Esophagus squamous epithelium (tissue), 4 donors: ENCODE results near the gene CCR5.

Experiments used
- CTCF ChIP-seq, 6 experiments: fragments of 450-650 bp in 4 of 6; fragments of 200-600 bp in 2 of 6; sonication (generic) in 2 of 6; IDR thresholded peaks; one replicate each; pipeline ENCODE4 v1.5.1; 2016 to 2019; ENCODE audit warnings: antibody characterized with exemption in 6 of 6, mild to moderate bottlenecking in 4 of 6, moderate library complexity in 4 of 6
- POLR2A ChIP-seq, 4 donors: fragments of 450-650 bp; IDR thresholded peaks; one replicate each; pipeline ENCODE4 v1.6.1; 2017; ENCODE audit warnings: antibody characterized with exemption in 4 of 4, mild to moderate bottlenecking in 4 of 4, moderate library complexity in 3 of 4

GRCh38 chr3:46419816-46420215, 49.1 kb downstream of the CCR5 start:
- no peak for TF ChIP-seq CTCF (IDR thresholded peaks at IDR 0.05)
- TF ChIP-seq POLR2A (IDR thresholded peaks at IDR 0.05) = no peak
